ENCODE measurements around the gene LEKR1.

The LEKR1 gene

DNA sequence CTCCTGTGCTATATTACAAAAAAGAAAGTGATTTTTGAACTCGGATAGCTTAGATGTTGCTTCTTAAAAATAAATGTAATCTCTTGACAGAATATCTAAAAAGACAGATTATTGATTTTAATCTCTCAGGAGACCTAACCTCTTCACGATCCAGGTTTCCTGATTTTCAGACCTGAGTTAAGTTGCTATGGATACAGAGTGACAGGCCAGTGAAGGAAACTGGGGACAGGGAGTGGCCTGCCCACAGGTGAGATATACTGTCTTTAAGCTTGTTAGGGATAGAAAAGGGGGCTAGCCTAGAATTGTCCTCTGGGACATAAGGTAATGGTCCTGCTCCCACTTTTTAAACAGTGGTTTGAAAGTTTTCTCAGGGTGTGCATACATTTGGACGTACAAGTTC is 260.6 kb downstream of the LEKR1 start:
- no peak for DNase-seq

DNA sequence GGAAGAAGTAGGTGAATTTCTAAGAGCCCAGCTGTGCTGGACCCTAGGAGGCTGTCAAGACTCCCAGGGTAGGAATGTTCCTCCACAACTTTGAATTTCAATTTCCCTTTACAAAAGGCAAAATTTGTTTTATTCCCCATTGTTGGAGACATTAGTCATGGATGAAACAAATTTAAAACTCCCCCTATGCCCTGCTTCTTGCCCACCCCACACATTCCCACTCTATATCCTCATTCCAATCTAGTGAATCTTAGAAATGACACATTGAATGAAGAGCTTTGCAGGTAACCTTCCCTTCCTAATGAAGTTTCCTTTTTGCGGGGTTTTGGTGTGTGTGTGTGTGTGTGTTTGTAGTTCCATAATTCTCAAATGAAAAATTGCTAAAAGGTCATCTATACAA is 261.2 kb downstream of the LEKR1 start:
- DNase-seq, result no peak

DNA sequence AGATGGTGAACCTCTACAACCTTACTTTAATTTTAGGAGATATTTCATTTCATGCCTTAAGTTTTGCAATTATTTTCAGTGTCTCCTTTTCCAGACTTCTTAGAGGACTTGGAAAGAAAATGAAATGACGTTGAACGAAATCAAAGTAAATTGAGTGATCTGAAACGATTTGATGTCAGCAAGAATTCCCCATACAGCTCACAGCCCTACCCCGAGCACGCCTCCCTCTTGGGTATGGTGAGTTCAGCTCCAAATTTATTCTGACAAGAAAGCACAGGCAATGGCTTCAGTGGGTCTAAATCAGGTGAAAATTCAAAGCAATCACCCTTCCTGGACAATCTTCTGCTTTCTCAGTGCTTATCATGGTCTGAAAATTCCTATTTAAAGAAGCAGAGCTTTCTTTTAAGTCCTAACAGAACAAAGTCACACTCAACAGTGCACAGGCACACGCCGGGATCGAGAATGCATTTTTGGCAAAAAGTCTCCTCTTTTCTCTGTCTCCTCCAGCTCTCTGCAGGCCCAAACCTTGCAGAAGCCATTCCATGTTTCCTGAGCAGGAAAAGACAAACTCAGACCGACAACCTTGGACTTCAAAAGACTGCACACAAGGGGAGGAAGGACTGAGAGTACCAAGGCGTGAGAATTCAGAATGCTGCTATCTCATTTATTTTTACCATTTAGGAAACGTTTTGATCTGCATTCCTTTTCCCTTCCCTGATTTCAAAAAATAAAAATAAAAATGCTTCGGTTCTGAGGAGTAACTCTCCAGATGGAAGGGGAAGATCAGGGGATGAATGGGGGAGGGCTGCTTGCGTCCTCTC is 261.8 kb downstream of the LEKR1 start:
- DNase-seq, result no peak

DNA sequence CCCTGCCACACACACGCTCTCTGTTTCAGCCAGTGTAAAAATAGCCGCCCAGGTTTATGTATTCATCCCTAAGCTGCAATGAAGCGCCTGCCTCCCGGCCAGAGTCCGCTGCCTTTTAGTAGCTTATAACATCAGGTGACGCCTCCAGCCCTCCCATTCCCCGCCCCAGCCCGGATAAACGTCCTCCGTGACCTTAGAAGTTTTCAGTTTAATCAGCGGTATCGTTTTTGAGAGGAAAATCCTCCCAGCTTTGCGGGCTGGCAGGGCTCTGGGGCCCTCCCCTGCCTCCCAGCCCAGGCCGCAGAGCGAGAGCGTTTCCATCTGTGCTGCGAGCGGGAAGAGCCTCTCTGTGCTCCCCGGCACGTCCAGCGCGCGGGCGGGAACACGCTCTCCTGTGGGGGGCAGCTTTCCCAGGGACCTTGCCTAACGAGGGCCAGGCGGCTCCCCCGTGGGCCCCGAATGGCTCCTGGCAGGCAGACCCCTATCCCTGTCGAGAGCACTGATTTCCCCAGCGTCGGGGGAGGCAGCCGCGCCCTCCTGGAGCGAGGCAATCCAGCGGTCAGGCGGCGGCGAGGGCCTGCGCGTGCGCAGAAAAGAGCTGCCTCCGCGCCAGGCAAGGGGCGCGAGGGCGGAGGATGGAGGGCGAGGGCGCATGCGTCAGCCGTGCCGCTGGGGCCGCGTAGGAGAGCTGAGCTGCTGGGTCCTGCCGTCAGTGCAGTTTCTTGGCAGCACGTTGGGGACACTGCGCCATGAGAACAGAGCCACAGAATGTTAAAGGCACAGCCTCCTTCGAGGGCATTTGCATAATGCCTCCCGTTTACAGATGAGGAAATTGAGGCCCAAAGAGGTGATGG is 262.7 kb downstream of the LEKR1 start:
- no peak for DNase-seq

DNA sequence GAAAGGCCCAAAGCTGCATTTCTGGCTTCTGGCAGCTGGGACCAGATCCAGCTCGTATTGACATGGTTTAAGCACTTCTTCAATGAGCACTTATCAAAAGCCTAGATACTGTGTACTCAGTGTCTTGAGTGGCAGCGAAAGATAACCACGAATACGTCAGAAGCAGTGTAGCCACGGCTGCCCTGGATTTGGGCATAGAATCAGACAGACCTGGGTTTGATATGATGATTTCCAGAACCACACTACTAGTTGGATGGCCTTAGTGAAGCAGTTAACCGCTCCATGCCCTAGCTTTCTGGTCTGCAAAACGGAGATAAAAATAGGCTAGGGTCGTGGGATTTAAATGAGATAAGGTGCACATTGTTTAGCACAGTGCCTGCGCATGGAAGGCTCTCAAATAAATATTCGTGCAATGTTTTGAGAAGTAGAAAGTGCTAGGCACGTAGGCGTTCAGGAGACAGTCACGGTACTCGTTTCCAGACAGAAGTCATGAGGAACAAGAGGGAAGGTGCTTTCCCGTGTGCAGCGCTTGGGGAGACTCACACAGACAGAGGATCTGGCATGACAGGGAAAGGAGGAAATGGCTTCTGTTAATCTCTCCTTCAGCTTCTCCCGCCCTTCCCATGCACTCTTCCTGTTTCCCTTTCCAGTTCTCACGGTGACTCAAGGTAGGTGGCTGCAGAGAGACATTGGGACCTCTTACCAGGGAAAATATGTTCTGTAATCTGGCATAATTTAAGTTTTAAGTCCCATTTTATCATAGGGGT is 263.5 kb downstream of the LEKR1 start:
- no peak for DNase-seq

DNA sequence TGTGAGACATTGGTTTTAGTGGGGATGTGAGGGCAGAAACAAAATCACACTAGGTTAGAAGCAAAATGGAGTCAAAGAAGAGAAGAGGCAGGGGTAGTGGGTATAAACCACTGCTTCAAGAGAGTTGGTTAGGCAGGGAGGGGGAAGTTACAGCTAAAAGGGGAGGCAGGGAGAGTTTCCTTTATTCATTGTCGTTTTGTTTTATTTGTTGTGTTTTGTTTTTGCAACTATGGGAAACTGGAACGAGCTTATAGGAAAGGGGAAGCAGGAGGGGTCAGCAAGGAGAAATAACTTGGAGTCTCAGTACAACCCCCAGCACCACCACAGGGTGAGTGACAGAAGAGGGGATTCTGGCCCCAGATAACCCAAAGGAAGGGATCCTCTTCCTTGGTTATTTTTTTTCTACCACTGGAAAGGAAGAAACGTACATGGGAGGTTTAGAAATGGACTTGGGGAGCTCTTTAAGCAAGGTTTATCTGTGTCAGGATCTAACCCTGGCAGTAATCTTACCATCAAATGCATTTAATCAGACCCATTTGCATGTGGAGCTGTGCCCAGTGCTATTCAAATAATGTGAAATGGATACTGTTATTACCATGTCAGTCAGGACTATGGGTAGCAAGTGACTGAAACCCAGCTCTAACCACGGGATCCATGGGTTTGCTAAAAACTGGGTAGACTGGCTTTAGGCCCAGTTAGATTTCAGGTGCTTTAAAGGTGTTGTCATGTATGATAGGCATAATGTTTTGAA is 265.1 kb downstream of the LEKR1 start:
- DNase-seq, result no peak

DNA sequence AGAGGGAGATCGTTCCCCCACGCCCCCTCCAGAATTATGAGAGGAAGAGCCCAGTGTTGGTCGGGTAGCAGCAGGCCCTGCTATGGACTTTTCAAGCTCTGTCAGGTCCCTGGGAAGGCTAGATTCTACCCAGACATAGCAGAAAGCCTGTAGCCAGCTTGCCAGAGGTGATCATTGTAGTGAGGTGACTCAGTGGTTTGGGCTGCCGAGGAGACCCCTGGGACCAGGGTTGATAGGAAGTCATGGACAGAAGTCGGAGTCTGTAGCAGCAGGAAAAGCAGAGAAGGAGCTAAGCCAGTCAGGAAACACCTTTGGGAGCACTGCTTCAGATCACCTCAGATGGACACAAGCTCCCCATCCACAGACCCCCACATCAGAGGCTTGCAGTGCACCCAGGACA is 266.1 kb downstream of the LEKR1 start:
- no peak for DNase-seq

DNA sequence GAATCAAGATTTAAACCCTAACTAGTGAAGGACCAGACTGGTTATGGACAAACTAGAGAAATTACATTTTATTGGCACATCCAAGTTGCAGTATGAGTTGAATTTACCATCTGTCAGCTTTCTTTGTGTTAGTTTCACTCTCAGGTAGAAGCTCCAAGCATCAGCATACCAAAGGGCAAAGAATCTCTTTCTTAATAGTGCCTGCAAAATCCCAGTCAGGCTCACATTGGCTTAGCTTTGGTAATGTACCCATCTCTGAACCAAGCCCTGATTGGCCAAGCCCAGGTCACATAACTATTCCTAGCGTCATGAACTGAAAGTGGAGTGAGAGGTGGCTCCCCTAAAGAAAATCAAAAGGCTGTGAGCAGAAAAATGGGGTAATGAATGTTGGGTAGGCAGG is 266.9 kb downstream of the LEKR1 start:
- no peak for DNase-seq

DNA sequence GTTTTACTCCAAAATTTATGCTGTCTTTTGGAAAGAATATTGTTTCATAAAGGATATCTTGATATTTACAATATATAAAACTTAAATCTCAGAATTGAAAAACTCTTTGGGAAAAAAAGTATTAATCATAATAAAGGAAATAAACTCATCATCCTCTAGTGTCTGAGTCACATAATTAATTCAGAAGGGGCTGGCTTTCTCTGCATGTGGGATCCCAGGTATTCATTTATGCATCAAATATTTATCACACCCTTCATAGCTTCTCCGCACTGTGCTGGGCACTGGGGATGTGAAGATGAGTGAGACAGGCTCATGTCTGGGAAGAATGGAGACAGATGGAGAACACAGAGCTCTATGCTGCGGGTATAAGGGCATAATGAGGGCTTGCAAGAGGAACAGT is 268.1 kb downstream of the LEKR1 start:
- no peak for DNase-seq

DNA sequence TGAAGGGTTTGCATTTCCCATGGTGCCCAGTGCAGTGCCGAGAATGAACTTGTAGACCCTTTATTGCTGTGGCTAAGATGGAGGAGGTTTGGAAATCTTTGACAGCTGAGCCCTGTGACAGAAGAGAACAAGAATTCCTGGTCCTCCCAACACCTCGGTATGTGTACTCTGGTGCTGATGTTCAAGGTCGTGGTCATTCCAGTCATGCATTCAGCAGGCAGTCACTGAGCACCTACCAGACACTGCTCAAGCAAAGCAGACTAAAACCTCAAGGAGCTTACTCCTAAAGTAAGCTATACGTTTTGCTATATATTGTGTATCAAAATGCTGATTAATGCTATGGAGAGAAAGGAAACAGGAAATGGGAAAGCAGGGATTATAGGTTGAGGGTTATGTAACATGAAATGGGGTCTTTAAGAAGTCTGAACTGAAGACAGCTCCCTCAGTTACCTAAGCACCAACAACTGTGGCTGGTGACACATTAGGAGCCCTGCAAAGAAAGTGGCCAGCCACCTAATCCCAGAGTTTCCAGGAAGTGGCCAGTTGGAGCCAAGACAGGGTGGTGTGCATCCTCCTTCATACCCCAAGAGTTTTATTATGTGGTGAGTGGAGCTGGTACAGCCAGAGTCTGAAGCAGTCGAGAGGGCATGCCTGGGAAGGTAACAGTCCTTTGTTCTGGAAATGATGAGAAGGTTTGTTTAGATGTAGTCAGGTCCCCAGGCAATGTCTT is 268.8 kb downstream of the LEKR1 start:
- no peak for DNase-seq

Data from SHP77 (cell line).